Retinal pigment epithelial cell (primary cell): ENCODE data around the gene GALNS.
"Not testable (repeated sequence)": the region's sequence is repeated elsewhere in the genome, so short reads cannot be mapped to it uniquely, and the experiment has no call there.

Source experiments
- DNase-seq: peaks from one replicate; pipeline ENCODE4 v3.0.0-alpha.2; 2010; ENCODE audit warnings: low read depth
- H3K4me3 ChIP-seq: 2 replicates; pipeline ENCODE4 v1.5.1; 2011; ENCODE audit warnings: mild to moderate bottlenecking, low read length, control low read depth, moderate library complexity
- TF ChIP-seq, protein P1 (sequence below): conservative IDR thresholded peaks from 2 replicates; pipeline ENCODE4 v1.5.1; 2011; ENCODE audit warnings: low read depth, low read length, control low read depth, inconsistent platforms

Gene GALNS

DNA sequence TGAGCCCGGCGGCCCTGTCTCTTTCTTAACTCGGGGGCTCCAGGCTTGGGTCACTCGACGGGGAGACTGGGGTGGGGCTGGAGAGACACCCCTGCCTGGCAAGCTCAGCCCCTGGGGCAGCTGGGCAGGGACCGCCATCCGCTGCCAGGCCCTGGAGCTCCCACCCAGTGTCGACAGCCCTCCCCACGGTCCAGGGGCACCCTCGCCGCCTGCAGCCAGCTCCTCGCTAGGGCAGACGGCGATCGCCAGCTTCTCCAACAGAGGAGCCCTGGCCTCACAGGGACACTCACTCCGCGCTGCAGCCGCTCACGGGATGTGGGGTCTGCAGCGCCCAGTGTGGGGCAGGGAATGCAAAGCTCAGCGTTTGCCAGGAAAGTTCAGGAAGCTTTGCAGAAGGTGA, 29.0 kb downstream of the GALNS start:
- DNase-seq: no peak
- no peak overlapping the region for H3K4me3 ChIP-seq
- TF ChIP-seq, protein P1, sequence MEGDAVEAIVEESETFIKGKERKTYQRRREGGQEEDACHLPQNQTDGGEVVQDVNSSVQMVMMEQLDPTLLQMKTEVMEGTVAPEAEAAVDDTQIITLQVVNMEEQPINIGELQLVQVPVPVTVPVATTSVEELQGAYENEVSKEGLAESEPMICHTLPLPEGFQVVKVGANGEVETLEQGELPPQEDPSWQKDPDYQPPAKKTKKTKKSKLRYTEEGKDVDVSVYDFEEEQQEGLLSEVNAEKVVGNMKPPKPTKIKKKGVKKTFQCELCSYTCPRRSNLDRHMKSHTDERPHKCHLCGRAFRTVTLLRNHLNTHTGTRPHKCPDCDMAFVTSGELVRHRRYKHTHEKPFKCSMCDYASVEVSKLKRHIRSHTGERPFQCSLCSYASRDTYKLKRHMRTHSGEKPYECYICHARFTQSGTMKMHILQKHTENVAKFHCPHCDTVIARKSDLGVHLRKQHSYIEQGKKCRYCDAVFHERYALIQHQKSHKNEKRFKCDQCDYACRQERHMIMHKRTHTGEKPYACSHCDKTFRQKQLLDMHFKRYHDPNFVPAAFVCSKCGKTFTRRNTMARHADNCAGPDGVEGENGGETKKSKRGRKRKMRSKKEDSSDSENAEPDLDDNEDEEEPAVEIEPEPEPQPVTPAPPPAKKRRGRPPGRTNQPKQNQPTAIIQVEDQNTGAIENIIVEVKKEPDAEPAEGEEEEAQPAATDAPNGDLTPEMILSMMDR: no peak

DNA sequence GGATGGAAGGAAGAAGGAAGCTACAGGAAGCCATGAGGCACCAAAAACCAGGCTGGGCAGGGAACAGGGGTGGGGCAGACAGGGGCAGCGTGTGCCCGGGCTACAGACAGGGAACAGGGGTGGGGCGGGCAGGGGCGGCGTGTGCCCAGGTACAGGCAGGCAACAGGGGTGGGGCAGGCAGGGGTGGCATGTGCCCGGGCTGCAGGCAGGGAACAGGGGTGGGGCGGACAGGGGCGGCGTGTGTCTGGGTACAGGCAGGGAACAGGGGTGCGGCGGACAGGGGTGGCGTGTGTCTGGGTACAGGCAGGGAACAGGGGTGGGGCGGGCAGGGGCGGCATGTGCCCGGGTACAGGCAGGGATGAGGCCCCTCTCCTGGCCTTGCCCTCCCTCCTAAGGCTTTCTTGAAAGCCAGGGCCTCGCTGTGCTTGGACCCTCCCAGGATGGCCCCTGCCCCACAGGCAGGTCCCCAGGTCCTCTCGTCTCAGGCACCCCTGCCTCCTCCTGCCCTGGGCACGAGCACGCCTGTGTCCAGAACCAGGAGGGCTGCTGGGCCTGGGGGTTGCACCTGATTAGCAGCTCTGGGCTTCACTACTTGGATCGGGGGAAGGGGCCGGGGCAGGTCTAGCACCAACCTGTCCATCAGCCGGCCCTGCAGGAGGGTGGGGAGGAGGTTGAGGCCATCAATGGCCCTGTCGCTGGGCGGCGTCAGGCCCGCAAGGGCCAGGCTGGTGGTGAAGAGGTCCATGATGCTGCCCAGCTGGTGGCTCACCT, 30.5 kb downstream of the GALNS start:
- TF ChIP-seq, protein P1: no peak
- DNase-seq: no peak
- no peak overlapping the region for H3K4me3 ChIP-seq

DNA sequence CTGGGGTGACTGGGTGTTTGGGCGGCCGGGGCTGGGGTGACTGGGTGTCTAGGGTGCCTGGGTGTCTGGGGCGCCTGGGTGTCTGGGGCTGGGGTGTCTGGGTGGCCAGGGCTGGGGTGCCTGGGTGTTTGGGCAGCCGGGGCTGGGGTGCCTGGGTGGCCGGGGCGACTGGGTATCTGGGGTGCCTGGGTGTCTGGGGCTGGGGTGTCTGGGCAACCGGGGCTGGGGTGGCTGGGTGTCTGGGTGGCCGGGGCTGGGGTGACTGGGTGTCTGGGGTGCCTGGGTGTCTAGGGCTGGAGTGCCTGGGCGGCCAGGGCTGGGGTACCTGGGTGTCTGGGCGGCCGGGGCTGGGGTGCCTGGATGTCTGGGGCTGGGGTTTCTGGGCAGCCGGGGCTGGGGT, 31.6 kb downstream of the GALNS start:
- TF ChIP-seq, protein P1: no peak

DNA sequence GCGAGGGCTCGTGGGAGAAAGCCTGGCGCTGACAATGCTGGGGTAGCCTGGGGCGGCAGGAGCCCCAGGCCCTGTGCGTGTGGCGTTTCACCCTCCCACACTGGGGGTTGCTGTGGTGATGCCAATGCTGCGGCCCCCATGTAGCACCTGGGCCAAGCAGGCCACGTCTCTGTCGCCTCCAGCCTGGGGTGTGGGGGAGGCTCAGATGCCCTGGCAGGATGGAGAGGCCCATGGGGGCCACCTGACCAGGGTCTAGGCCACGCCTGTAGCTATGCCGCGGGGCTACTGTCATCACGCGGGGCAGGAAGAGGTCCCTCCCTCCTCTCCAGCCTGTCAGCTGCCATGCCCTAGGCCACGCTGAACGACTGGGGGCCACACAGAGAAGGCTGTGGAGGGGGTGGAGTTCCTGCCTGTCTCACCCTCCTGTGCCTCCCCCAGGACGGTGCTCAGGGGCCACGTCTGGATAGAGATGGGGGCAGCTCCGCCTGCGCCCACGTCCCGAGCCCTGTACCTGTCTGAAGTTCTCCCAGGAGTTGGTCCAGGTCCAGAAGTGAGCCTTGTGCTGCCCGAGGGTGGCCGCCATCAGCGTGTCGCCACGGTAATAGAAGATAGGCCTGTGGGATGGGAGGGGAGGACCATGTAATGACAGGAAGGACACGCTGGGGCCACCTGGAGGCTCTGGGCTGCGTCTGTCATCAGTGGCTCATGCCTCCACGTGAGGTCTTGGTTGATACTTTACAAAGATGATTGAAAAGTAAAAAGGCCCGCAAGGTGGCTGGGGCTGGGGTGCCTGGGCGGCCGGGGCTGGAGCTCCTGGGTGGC, 32.3 kb downstream of the GALNS start:
- no peak overlapping the region for H3K4me3 ChIP-seq
- TF ChIP-seq, protein P1: no peak
- no peak for DNase-seq

More for the DNA sequence above, 31.6 kb downstream of the GALNS start:
- no peak for DNase-seq
- H3K4me3 ChIP-seq: no peak overlapping the region

DNA sequence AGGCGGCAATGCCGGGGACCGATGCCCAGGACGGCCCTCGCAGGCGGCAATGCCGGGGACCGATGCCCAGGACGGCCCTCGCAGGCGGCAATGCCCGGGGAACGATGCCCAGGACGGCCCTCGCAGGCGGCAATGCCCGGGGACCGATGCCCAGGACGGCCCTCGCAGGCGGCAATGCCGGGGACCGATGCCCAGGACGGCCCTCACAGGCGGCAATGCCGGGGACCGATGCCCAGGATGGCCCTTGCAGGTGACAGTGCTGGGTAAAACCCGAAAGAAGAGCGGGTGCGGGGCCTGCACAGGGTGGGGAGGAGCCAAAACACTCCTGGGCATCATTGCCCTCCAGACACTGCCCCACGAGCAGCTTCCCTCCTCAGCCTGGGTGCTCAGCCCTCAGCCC, 33.1 kb downstream of the GALNS start:
- DNase-seq, H3K4me3 ChIP-seq: not testable (repeated sequence)

DNA sequence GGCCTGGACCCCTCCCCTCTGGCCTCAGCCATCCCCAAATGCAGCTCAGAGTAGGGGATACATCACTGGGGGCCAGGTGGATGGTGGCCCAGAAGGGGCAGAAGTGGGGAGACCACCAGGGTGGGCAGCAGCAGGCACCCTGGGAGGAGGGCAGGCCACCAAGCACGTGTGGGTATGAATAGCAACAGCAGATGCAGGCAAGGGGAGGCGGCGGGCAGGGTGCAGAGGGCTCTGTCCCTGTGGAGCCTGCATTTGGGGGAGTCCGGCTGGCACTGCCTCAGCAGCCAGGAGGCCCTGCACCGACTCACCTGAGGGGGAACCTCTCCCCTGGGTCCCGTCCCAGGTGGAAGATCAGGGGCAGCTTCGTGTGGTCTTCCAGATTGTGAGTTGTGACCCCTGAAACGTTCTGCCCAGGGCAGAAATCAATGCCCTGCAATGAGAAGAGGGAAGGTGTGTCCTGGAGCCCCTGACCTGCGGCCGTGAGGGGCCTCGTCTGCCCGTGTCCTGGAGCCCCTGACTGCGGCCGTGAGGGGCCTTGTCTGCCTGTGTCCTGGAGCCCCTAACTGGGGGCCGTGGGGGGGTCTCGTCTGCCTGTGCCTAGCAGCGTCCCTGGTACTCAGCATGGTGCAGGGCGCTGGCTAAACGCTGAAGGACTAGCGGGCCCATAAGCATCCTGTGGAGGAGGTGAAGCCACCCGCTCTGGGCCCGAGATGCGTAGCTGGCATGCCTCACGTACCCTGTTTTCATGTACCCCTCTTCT, 34.3 kb downstream of the GALNS start:
- TF ChIP-seq, protein P1: no peak
- H3K4me3 ChIP-seq: no peak overlapping the region
- no peak for DNase-seq

DNA sequence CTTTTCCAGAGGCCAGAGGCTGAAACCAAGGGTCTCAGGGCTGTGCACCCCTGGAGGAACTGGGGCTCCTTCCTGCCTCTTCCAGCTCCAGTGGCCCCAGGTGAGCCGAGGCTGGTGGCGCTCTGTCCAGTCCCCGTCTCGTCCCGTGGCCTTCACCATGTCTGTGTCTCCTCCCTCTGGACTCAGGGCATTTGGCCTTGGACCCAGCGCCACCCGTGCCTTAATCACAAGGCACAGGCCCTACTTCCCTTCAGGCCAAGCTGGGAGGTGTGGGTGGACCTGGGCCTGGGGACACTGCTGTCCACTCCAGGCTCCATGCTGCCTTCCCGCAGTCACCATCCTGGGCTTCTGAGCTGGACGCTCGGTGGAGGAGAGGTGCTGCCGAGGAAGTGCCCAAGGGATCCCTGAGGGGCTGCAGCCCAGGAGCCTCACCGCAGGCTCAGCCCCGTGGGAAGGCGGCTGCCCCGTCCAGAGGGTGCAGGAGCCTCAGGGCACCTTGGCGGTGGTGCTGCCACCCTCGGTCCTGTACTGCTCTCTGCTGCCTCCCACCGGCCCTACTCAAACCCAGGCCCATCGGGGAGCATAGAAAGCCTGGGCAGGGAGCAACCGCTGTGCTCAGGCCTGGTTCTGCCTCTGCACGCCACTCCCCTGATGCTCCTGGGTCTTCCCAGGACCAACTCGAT, 35.4 kb downstream of the GALNS start:
- TF ChIP-seq, protein P1: no peak
- no peak overlapping the region for H3K4me3 ChIP-seq
- no peak for DNase-seq
